Posterior cingulate gyrus (tissue), 11 donors: ENCODE measurements around the gene FAM174B.

Experiments
- DNase-seq, 10 donors: peaks; one replicate each; pipeline versions ENCODE4 v3.0.0 to v3.0.0-alpha.2; 2020 to 2021; ENCODE audit warnings: mixed read lengths in 3 of 10
- intact Hi-C: fragments of 100-400 bp; cut with DNase I; formaldehyde crosslinking; loops from one replicate; pipeline ENCODE4 v1.15.1; 2023

The FAM174B gene

DNA sequence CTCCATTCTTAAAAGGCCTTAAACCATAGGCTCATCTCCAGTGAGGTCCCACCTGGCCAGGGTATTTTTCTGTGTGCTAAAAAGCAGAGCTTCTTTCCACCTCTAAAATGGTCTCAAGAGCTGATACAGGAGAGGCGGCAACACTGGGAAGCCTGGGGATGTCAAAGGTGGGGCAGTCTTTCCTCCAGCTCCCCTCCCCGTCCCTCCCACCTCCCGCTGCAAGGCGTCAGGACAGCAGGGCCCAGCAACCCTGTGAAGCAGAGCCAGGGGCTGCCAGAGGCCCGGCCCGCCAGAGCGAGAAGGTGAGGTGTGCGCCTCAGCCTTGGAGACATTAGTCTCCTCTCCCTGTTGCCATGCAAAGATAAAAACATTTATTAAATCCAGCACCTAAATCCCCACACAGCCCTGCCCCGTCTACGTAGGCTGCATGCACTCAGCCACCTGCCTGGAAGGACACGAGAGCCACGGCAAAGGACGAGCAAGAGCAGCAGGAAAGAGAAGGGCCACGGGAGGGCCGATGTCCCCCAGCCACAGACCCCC is 75.6 kb downstream of the FAM174B start:
- peak in 1 of 10 donors; percentile 45 for DNase-seq
- intact Hi-C loops: no loop called here

- intact Hi-C loops: no loop called here
- DNase-seq: peak in 1 of 10 donors; percentile 29
Measured at GRCh38 chr15:92579486-92579885, 76.1 kb downstream of the FAM174B start.

- DNase-seq: peak in 1 of 10 donors; percentile 57
- intact Hi-C loops: no loop called here
Measured at GRCh38 chr15:92578096-92578835, 77.3 kb downstream of the FAM174B start.

DNA sequence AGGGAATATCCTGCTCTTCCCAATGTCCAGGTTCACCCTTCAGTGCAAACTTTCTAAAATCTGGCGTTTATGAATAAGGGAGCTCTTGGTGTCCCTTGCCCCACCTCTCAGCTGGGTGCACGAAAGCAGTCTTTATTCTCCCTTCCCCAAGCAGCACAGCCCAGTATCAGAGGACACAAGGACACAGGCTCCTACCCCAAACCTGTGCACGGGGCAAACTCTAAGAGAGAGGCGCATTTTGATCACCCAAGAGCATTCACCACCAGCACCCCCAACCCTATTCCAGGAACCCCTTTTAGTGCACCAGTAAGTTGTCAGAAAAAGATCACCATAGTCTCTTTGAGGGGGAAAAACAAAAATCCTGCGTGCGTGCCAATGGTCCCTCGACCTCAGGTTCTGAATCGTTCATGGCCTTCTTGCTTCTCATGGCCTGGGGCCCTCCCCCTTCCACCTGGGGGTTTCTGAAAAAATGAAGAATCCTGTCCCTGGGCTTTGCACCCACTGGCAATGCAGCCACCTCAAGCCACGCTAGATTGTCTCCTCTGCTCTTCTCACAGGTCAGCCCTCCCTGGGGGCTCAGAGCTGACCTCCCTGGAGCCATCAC is 78.9 kb downstream of the FAM174B start:
- intact Hi-C loops: no loop called here
- no peak for DNase-seq

- intact Hi-C loops: no loop called here
- DNase-seq: no peak
Measured at GRCh38 chr15:92574566-92574965, 81.0 kb downstream of the FAM174B start.

- DNase-seq: no peak
Measured at GRCh38 chr15:92574161-92574560, 81.4 kb downstream of the FAM174B start.

GRCh38 chr15:92571824-92572223 is 83.8 kb downstream of the FAM174B start:
- no peak for DNase-seq
- intact Hi-C loops: no loop called here

More at GRCh38 chr15:92574161-92574560, 81.4 kb downstream of the FAM174B start:
- intact Hi-C loops: no loop called here

DNA sequence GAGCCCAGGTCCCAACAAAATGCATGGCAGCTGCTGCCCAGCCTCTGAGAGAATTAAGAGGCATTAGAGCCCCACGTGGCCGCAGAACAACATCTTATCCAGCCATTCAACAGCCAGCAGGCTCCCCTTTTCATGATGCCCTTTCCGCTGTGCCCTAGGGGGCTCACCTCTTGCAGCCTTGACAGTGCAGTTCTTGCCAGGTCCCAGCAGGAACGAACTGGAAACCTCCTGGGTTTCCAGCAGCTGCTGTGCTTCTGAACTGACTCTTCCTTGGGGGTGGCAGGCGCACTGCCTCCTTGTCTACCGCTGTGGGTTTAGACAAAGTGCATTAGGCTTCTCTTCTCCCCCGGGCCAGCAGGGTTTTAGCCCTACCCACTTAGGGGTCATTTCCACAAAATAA is 85.2 kb downstream of the FAM174B start:
- intact Hi-C loops: no loop called here
- DNase-seq: no peak

- intact Hi-C loops: no loop called here
- no peak for DNase-seq
Measured at GRCh38 chr15:92569778-92570177, 85.8 kb downstream of the FAM174B start.
